Fibroblast of lung (primary cell): ENCODE results near the gene TMEM106C. TPM values are rescaled to one million over a fixed set of nuclear protein-coding genes. Genes with fewer than 3 reads are reported as not detected.

ENCODE experiments used
- DNase-seq, 2 donors: peaks; one replicate each; pipeline versions ENCODE4 v3.0.0 to v3.0.0-alpha.2; 2010; ENCODE audit warnings: low read depth in 2 of 2
- H2AFZ ChIP-seq: 2 replicates; pipeline ENCODE4 v1.5.1; 2012; ENCODE audit warnings: low read length, control low read depth, inconsistent platforms
- H3K27ac ChIP-seq: 2 replicates; pipeline ENCODE4 v1.5.1; 2011; ENCODE audit warnings: low read length, control low read depth; ENCODE audit not compliant: insufficient read depth
- H3K27me3 ChIP-seq: 2 replicates; pipeline ENCODE4 v1.5.1; 2011; ENCODE audit warnings: mild to moderate bottlenecking, low read length; ENCODE audit not compliant: control insufficient read depth, insufficient read depth
- H3K36me3 ChIP-seq: 2 replicates; pipeline ENCODE4 v1.5.1; 2011; ENCODE audit warnings: low read length; ENCODE audit not compliant: control insufficient read depth, insufficient read depth
- H3K4me1 ChIP-seq: 2 replicates; pipeline ENCODE4 v1.5.1; 2011; ENCODE audit warnings: low read length; ENCODE audit not compliant: control insufficient read depth, insufficient read depth; ENCODE audit errors: extremely low read depth
- H3K4me2 ChIP-seq: 2 replicates; pipeline ENCODE4 v1.5.1; 2011; ENCODE audit warnings: low read length, control low read depth; ENCODE audit not compliant: insufficient read depth; ENCODE audit errors: extremely low read depth
- H3K4me3 ChIP-seq, 4 experiments: fragments of 200-600 bp in 1 of 4; sonication (generic) in 1 of 4; replicated peaks in 1 of 4; 2 replicates each; pipeline ENCODE4 v1.5.1; 2011 to 2016; ENCODE audit warnings: low read length in 4 of 4, low read depth in 3 of 4, mild to moderate bottlenecking in 3 of 4, control low read depth in 2 of 4, inconsistent platforms in 1 of 4, mixed read lengths in 1 of 4; ENCODE audit not compliant: insufficient read depth in 1 of 4; ENCODE audit errors: control extremely low read depth in 1 of 4
- H3K79me2 ChIP-seq: 2 replicates; pipeline ENCODE4 v1.5.1; 2012; ENCODE audit warnings: mild to moderate bottlenecking, low read length, inconsistent platforms; ENCODE audit not compliant: control insufficient read depth, insufficient read depth
- H3K9ac ChIP-seq: 2 replicates; pipeline ENCODE4 v1.5.1; 2011; ENCODE audit warnings: mild to moderate bottlenecking, low read length, control low read depth; ENCODE audit not compliant: insufficient read depth
- H3K9me3 ChIP-seq: 2 replicates; pipeline ENCODE4 v1.5.1; 2012; ENCODE audit warnings: low read depth, low read length; ENCODE audit not compliant: control insufficient read depth, insufficient read depth
- H4K20me1 ChIP-seq: 2 replicates; pipeline ENCODE4 v1.5.1; 2011; ENCODE audit warnings: low read length; ENCODE audit not compliant: control insufficient read depth, insufficient read depth; ENCODE audit errors: extremely low read depth
- EZH2 ChIP-seq: IDR thresholded peaks from 2 replicates; pipeline ENCODE4 v1.5.1; 2012; ENCODE audit warnings: low read length, control low read depth, mild to moderate bottlenecking; ENCODE audit errors: missing control alignments
- polyA plus RNA-seq, 2 donors: library from polyadenylated mRNA; depleted of rRNA in 1 of 2; stranded (reverse) in 1 of 2; unstranded in 1 of 2; fragments of >200 nt; gene quantifications; 2 replicates each; pipeline ENCODE4 v1.2.1, GENCODE V29; 2011 to 2012; ENCODE audit warnings: missing spikeins in 1 of 2
- total RNA-seq: library from RNA; depleted of rRNA; stranded (reverse); fragments of >200 nt; gene quantifications from 2 replicates; pipeline ENCODE4 v1.2.1, GENCODE V29; 2014
- TF ChIP-seq, protein P1 (sequence below), 2 donors: IDR thresholded peaks in 1 of 2; conservative IDR thresholded peaks in 1 of 2; 1 replicate in 1 of 2; 2 replicates in 1 of 2; pipeline ENCODE4 v1.5.1; 2011 to 2012; ENCODE audit warnings: low read length in 2 of 2, control low read depth in 1 of 2, inconsistent platforms in 1 of 2, low read depth in 1 of 2, mild to moderate bottlenecking in 1 of 2

The TMEM106C gene
- total and polyA plus RNA-seq, 2 donors (not counting 1 experiment from before 2014, with no cell fraction given), result 85.0 to 91.7 TPM

DNA sequence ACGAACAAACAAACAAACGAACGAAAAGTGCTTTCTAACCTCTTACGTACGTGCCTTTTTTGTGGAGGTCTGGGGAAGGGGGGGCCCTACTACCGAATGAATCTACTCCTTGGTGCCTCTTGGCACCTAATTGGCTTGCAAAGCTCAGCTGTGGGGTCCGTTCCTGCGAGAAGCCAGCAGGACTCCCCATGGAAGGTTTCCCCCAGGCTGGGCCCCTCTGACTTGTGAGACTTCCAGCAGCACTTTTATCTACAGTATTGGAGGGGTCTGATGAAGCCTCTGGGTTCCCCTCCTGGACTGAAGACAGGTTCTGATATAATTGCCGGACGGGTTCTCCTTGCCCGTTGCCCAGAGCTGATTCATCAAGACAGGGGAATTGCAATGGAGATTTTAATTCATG, 1.2 kb upstream of the TMEM106C start:
- H3K27me3 ChIP-seq, result no peaks in the 10 kb centered on the region
- no peaks in the 10 kb centered on the region for H4K20me1 ChIP-seq
- H3K9ac ChIP-seq, result no peak overlapping the region
- H2AFZ ChIP-seq, result no peak overlapping the region
- no peaks in the 10 kb centered on the region for H3K9me3 ChIP-seq
- no peak overlapping the region for H3K4me3 ChIP-seq
- no peak for TF ChIP-seq EZH2
- TF ChIP-seq, protein P1, sequence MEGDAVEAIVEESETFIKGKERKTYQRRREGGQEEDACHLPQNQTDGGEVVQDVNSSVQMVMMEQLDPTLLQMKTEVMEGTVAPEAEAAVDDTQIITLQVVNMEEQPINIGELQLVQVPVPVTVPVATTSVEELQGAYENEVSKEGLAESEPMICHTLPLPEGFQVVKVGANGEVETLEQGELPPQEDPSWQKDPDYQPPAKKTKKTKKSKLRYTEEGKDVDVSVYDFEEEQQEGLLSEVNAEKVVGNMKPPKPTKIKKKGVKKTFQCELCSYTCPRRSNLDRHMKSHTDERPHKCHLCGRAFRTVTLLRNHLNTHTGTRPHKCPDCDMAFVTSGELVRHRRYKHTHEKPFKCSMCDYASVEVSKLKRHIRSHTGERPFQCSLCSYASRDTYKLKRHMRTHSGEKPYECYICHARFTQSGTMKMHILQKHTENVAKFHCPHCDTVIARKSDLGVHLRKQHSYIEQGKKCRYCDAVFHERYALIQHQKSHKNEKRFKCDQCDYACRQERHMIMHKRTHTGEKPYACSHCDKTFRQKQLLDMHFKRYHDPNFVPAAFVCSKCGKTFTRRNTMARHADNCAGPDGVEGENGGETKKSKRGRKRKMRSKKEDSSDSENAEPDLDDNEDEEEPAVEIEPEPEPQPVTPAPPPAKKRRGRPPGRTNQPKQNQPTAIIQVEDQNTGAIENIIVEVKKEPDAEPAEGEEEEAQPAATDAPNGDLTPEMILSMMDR (conservative IDR thresholded peaks at IDR 0.05 in 1 of 2, IDR thresholded peaks at IDR 0.05 in 1 of 2; ENCODE audit: low read depth in 1 of 2, low read length in 2 of 2), result no peak
- no peak overlapping the region for H3K4me2 ChIP-seq
- peaks cover 5% of the 10 kb centered on the region for H3K36me3 ChIP-seq
- no peaks in the 10 kb centered on the region for H3K79me2 ChIP-seq
- H3K27ac ChIP-seq, result no peak overlapping the region
- no peak for DNase-seq
- H3K4me1 ChIP-seq, result peaks cover 5% of the 10 kb centered on the region

- H3K79me2 ChIP-seq, result no peaks in the 10 kb centered on the region
- H3K4me3 ChIP-seq, result peak overlapping the region; percentile 65 to 88 (median 74)
- H3K27me3 ChIP-seq, result no peaks in the 10 kb centered on the region
- H4K20me1 ChIP-seq, result no peaks in the 10 kb centered on the region
- H3K9me3 ChIP-seq, result no peaks in the 10 kb centered on the region
- peak overlapping the region; percentile 84 for H2AFZ ChIP-seq
- H3K27ac ChIP-seq, result no peak overlapping the region
- peak overlapping the region; percentile 48 for H3K9ac ChIP-seq
- H3K4me2 ChIP-seq, result peak overlapping the region; percentile 99
- TF ChIP-seq EZH2, result no peak
- TF ChIP-seq, protein P1 (conservative IDR thresholded peaks at IDR 0.05 in 1 of 2, IDR thresholded peaks at IDR 0.05 in 1 of 2; ENCODE audit: low read depth in 1 of 2, low read length in 2 of 2), result no peak
- DNase-seq, result no peak
- peaks cover 8% of the 10 kb centered on the region for H3K4me1 ChIP-seq
- peaks cover 6% of the 10 kb centered on the region for H3K36me3 ChIP-seq
These were observed 821 bp downstream of the TMEM106C start for GRCh38 chr12:47964106-47964728.

GRCh38 chr12:47965581-47965980, 2.2 kb downstream of the TMEM106C start:
- H4K20me1 ChIP-seq, result no peaks in the 10 kb centered on the region
- no peaks in the 10 kb centered on the region for H3K9me3 ChIP-seq
- TF ChIP-seq, protein P1 (conservative IDR thresholded peaks at IDR 0.05 in 1 of 2, IDR thresholded peaks at IDR 0.05 in 1 of 2; ENCODE audit: low read depth in 1 of 2, low read length in 2 of 2), result no peak
- TF ChIP-seq EZH2, result no peak
- H3K36me3 ChIP-seq, result peaks cover 6% of the 10 kb centered on the region
- peaks cover 8% of the 10 kb centered on the region for H3K4me1 ChIP-seq
- H2AFZ ChIP-seq, result no peak overlapping the region
- H3K79me2 ChIP-seq, result no peaks in the 10 kb centered on the region
- H3K27ac ChIP-seq, result no peak overlapping the region
- no peak for DNase-seq
- no peak overlapping the region for H3K4me2 ChIP-seq
- no peak overlapping the region for H3K9ac ChIP-seq
- no peak overlapping the region for H3K4me3 ChIP-seq
- H3K27me3 ChIP-seq, result no peaks in the 10 kb centered on the region
